CD14-positive monocyte (primary cell): ENCODE data around the gene PIK3C3. TPM values are rescaled to one million over a fixed set of nuclear protein-coding genes. Genes with fewer than 3 reads are reported as not detected.
A peak's percentile ranks its signal among the peaks of the same experiment; 100 is the strongest.

Experiments used
- DNase-seq, 3 donors: peaks; one replicate each; pipeline ENCODE4 v3.0.0-alpha.2; 2011 to 2022
- H2AFZ ChIP-seq: 2 replicates; pipeline ENCODE4 v1.6.0; 2012; ENCODE audit warnings: mild to moderate bottlenecking, low read depth, low read length, inconsistent platforms; ENCODE audit not compliant: insufficient read depth, poor library complexity, severe bottlenecking
- H3K27ac ChIP-seq, 2 donors: 1 replicate in 1 of 2; 2 replicates in 1 of 2; pipeline ENCODE4 v1.5.1; 2012 to 2013; ENCODE audit warnings: low read length in 2 of 2, control low read depth in 1 of 2, inconsistent platforms in 1 of 2, low read depth in 1 of 2, mild to moderate bottlenecking in 1 of 2
- H3K27me3 ChIP-seq, 2 donors: one replicate each; pipeline versions ENCODE4 v1.6.0 to v1.6.1; 2011 to 2013; ENCODE audit warnings: low read length in 2 of 2; ENCODE audit not compliant: control insufficient read depth in 2 of 2, insufficient read depth in 2 of 2
- H3K36me3 ChIP-seq, 2 donors: replicated peaks in 1 of 2; 1 replicate in 1 of 2; 2 replicates in 1 of 2; pipeline versions ENCODE4 v1.5.1 to v1.6.1; 2012 to 2013; ENCODE audit warnings: low read length in 2 of 2, control low read depth in 1 of 2, inconsistent platforms in 1 of 2, mild to moderate bottlenecking in 1 of 2; ENCODE audit not compliant: insufficient read depth in 2 of 2, control insufficient read depth in 1 of 2
- H3K4me1 ChIP-seq, 2 donors: 1 replicate in 1 of 2; 2 replicates in 1 of 2; pipeline versions ENCODE4 v1.5.1 to v1.6.1; 2012 to 2013; ENCODE audit warnings: low read length in 2 of 2, control low read depth in 1 of 2, inconsistent platforms in 1 of 2, mild to moderate bottlenecking in 1 of 2, moderate library complexity in 1 of 2; ENCODE audit not compliant: insufficient read depth in 2 of 2, control insufficient read depth in 1 of 2
- H3K4me2 ChIP-seq: replicated peaks from 2 replicates; pipeline ENCODE3; 2012; ENCODE audit warnings: low read length, moderate library complexity, mild to moderate bottlenecking; ENCODE audit not compliant: poor library complexity, severe bottlenecking; ENCODE audit errors: extremely low read depth
- H3K4me3 ChIP-seq, 3 experiments: fragments of 200-600 bp in 1 of 3; sonication (generic) in 1 of 3; replicated peaks in 1 of 3; 1 replicate in 2 of 3; 2 replicates in 1 of 3; pipeline ENCODE4 v1.5.1; 2011 to 2013; ENCODE audit warnings: low read length in 3 of 3, mild to moderate bottlenecking in 3 of 3, control low read depth in 2 of 3, low read depth in 2 of 3, inconsistent platforms in 1 of 3, moderate library complexity in 1 of 3
- H3K79me2 ChIP-seq: 2 replicates; pipeline ENCODE4 v1.6.0; 2012; ENCODE audit warnings: mild to moderate bottlenecking, control low read depth, inconsistent platforms, low read length, moderate library complexity; ENCODE audit not compliant: insufficient read depth
- H3K9ac ChIP-seq: 2 replicates; pipeline ENCODE4 v1.6.0; 2017; ENCODE audit warnings: low read length, mild to moderate bottlenecking; ENCODE audit not compliant: insufficient read depth, poor library complexity, severe bottlenecking
- H3K9me3 ChIP-seq, 2 donors: replicated peaks in 1 of 2; 1 replicate in 1 of 2; 2 replicates in 1 of 2; pipeline versions ENCODE4 v1.5.1 to v1.6.1; 2012 to 2013; ENCODE audit warnings: low read length in 2 of 2, control low read depth in 1 of 2; ENCODE audit not compliant: control insufficient read depth in 1 of 2, insufficient read depth in 1 of 2
- H4K20me1 ChIP-seq: 2 replicates; pipeline ENCODE4 v1.6.0; 2012; ENCODE audit warnings: mild to moderate bottlenecking, low read length, control low read depth, moderate library complexity; ENCODE audit not compliant: insufficient read depth
- H3K27ac Mint-ChIP-seq, 7 donors: one replicate each; pipeline ENCODE4 v1.8.0; 2020; ENCODE audit warnings: mild to moderate bottlenecking in 7 of 7, mixed read lengths in 7 of 7, moderate library complexity in 6 of 7, inconsistent platforms in 2 of 7
- H3K27me3 Mint-ChIP-seq, 3 donors: one replicate each; pipeline ENCODE4 v1.8.0; 2021 to 2022; ENCODE audit warnings: low read depth in 3 of 3, mild to moderate bottlenecking in 3 of 3, mixed read lengths in 3 of 3, moderate library complexity in 3 of 3, inconsistent platforms in 1 of 3
- H3K36me3 Mint-ChIP-seq, 2 donors: one replicate each; pipeline ENCODE4 v1.8.0; 2020; ENCODE audit warnings: mixed read lengths in 2 of 2, inconsistent platforms in 1 of 2, mild to moderate bottlenecking in 1 of 2
- H3K4me1 Mint-ChIP-seq: one replicate; pipeline ENCODE4 v1.8.0; 2020; ENCODE audit warnings: mild to moderate bottlenecking, mixed read lengths
- H3K4me3 Mint-ChIP-seq, 2 donors: one replicate each; pipeline ENCODE4 v1.8.0; 2020; ENCODE audit warnings: mild to moderate bottlenecking in 2 of 2, mixed read lengths in 2 of 2, moderate library complexity in 1 of 2
- H3K9me3 Mint-ChIP-seq, 7 donors: one replicate each; pipeline ENCODE4 v1.8.0; 2020 to 2022; ENCODE audit warnings: mixed read lengths in 7 of 7, mild to moderate bottlenecking in 6 of 7, moderate library complexity in 6 of 7, inconsistent platforms in 2 of 7
- CTCF ChIP-seq: fragments of 200-600 bp; IDR thresholded peaks from one replicate; pipeline ENCODE4 v1.8.0; 2022; ENCODE audit warnings: antibody characterized with exemption, mild to moderate bottlenecking
- WGBS: methylation state at CpG from one replicate; pipeline ENCODE4 v1.1.5; 2013; ENCODE audit warnings: missing lambda C conversion rate; ENCODE audit not compliant: insufficient coverage; 5-methylcytosine and 5-hydroxymethylcytosine counted together
- intact Hi-C, 2 donors: fragments of 100-400 bp; cut with micrococcal nuclease; formaldehyde crosslinking; loops; one replicate each; pipeline versions ENCODE4 v1.15.0 to v1.15.1; 2023
- polyA plus RNA-seq, 3 donors: library from polyadenylated mRNA; depleted of rRNA in 1 of 3; unstranded in 2 of 3; stranded (reverse) in 1 of 3; fragments of 300-500 nt in 2 of 3; fragments of >200 nt in 1 of 3; fragmentation: Illumina TruSeq in 2 of 3; gene quantifications; 1 replicate in 2 of 3; 2 replicates in 1 of 3; pipeline ENCODE4 v1.2.3, GENCODE V29; 2012 to 2021

Gene PIK3C3
- polyA plus RNA-seq, 3 donors: 16.5 to 29.1 (median 25.9) TPM

DNA sequence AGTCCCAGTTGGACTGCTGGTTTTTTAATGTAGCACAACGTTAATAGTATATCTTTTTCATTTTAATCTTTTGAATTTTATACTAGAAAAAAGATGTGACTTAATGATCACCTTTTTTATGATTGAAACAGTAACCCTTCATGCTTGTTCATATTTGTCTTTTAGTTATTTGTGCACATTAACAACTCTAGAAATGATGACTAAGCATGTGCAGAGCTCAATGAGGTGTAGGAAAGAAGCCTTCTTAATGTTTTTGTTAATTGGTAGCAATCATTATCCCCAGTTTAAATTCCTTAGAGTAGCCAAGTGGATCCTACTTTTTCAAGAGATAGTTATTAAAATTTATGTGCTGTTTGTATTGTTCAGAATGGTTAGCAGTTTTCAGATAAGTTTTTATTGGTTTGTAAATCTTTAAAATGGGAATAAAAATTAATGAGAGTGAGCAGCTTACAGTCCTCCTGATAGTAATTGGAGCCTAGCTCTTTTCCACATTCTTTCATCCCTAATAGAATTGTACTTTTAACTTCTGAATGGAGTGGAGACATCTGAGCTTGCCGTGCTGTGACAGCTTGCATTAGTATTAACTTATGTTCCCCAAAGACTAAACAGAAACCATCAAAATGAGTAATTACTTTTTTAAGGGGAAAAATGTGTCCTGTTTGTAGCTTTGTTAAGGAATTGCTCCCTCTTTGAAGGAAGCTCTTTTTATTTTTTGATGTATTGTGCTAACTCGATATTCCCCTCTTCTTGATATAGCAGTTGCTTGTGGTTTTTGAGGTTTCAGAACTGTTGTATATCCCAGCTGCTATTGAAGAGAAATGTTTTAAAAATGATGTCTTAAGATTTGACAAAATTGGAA, 17.3 kb downstream of the PIK3C3 start:
- Histone ChIP-seq H3K4me2 (no peak overlapping the region), H3K79me2 (peaks cover 21% of the 10 kb centered on the region), H2AFZ (no peak overlapping the region), H3K9me3 (no peaks in the 10 kb centered on the region), H4K20me1 (peaks cover 41% of the 10 kb centered on the region), H3K27ac (no peak overlapping the region), H3K9ac (no peak overlapping the region), H3K4me3 (no peak overlapping the region), H3K4me1 (no peaks in the 10 kb centered on the region), H3K27me3 (no peaks in the 10 kb centered on the region), H3K36me3 (peaks cover 39 to 67% of the 10 kb centered on the region in 2 donors)
- no CpG with 5 or more reads among the region's 3 CpGs for WGBS
- Mint-ChIP-seq H3K27me3 (no peaks in the 10 kb centered on the region), H3K36me3 (peaks cover 41 to 54% of the 10 kb centered on the region in 2 donors), H3K4me1 (peaks cover 15% of the 10 kb centered on the region), H3K4me3 (no peak overlapping the region), H3K9me3 (no peaks in the 10 kb centered on the region), H3K27ac (peak overlapping the region in 1 of 7 donors; percentile 27)
- TF ChIP-seq CTCF: no peak
- no peak for DNase-seq
- intact Hi-C loops: no loop called here

DNA sequence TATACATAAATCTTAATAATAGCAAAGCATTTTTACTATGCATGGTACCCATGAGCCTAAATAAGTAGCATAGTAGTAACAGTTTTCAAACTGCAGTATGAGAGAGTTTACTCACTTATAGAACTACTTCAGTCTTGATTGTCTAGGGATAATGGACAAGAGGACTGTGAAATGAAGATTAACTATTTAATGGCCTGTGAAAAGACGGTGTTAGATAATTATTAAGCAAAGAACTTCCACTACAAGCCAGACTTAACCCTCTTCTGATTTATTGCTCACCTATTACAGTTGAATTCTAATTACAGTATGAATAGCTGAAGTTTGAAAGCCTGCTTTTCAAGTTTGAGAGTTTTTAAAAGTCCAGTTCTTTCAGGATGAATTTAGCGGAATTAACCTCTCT, 18.9 kb downstream of the PIK3C3 start:
- Histone ChIP-seq H3K27me3 (no peaks in the 10 kb centered on the region), H3K4me3 (no peak overlapping the region), H3K27ac (no peak overlapping the region), H3K4me2 (no peak overlapping the region), H3K4me1 (no peaks in the 10 kb centered on the region), H4K20me1 (peaks cover 40% of the 10 kb centered on the region), H3K36me3 (peaks cover 30 to 67% of the 10 kb centered on the region in 2 donors), H3K79me2 (peaks cover 23% of the 10 kb centered on the region), H2AFZ (no peak overlapping the region), H3K9me3 (no peaks in the 10 kb centered on the region), H3K9ac (no peak overlapping the region)
- Mint-ChIP-seq H3K27ac (no peak overlapping the region), H3K9me3 (no peaks in the 10 kb centered on the region), H3K27me3 (no peaks in the 10 kb centered on the region), H3K36me3 (peaks cover 40 to 51% of the 10 kb centered on the region in 2 donors), H3K4me1 (peaks cover 15% of the 10 kb centered on the region), H3K4me3 (no peak overlapping the region)
- no peak for DNase-seq
- no peak for TF ChIP-seq CTCF
- WGBS: no CpG with 5 or more reads among the region's 2 CpGs
- intact Hi-C loops: no loop called here
